Liver (tissue), 9 donors: ENCODE data around the gene DGKD. TPM values are rescaled to one million over a fixed set of nuclear protein-coding genes. Genes with fewer than 3 reads are reported as not detected.

ENCODE experiments used
- DNase-seq: peaks from one replicate; pipeline ENCODE4 v3.0.0-alpha.2; 2017; ENCODE audit warnings: low spot score
- H3K27ac ChIP-seq, 2 donors: one replicate each; pipeline ENCODE4 v1.7.0; 2013; ENCODE audit warnings: inconsistent platforms in 2 of 2, low read length in 2 of 2, control low read depth in 1 of 2, low read depth in 1 of 2, mild to moderate bottlenecking in 1 of 2
- H3K27me3 ChIP-seq, 4 donors: one replicate each; pipeline versions ENCODE4 v1.6.1 to v1.7.0; 2013; ENCODE audit warnings: low read length in 3 of 4, inconsistent platforms in 1 of 4, mild to moderate bottlenecking in 1 of 4, moderate library complexity in 1 of 4; ENCODE audit not compliant: control insufficient read depth in 4 of 4, insufficient read depth in 4 of 4
- H3K36me3 ChIP-seq, 4 donors: one replicate each; pipeline versions ENCODE4 v1.6.1 to v1.7.0; 2013; ENCODE audit warnings: low read length in 3 of 4, mild to moderate bottlenecking in 3 of 4, low read depth in 1 of 4, moderate library complexity in 1 of 4; ENCODE audit not compliant: control insufficient read depth in 4 of 4, insufficient read depth in 3 of 4
- H3K4me1 ChIP-seq, 4 donors: one replicate each; pipeline versions ENCODE4 v1.6.1 to v1.7.0; 2013; ENCODE audit warnings: low read length in 3 of 4, mild to moderate bottlenecking in 3 of 4, moderate library complexity in 1 of 4; ENCODE audit not compliant: control insufficient read depth in 4 of 4, insufficient read depth in 4 of 4
- H3K4me3 ChIP-seq, 3 donors: one replicate each; pipeline versions ENCODE4 v1.6.1 to v1.7.0; 2013; ENCODE audit warnings: low read length in 3 of 3, control low read depth in 1 of 3, low read depth in 1 of 3, mild to moderate bottlenecking in 1 of 3
- H3K9ac ChIP-seq, 2 donors: one replicate each; pipeline ENCODE4 v1.7.0; 2013; ENCODE audit warnings: low read length in 2 of 2, mild to moderate bottlenecking in 2 of 2, moderate library complexity in 2 of 2, control low read depth in 1 of 2, low read depth in 1 of 2
- H3K9me3 ChIP-seq, 4 donors: one replicate each; pipeline versions ENCODE4 v1.6.1 to v1.7.0; 2013; ENCODE audit warnings: low read length in 3 of 4; ENCODE audit not compliant: control insufficient read depth in 4 of 4
- EGR1 ChIP-seq, 2 donors: IDR thresholded peaks; 2 replicates each; pipeline ENCODE4 v1.6.1; 2016 to 2018; ENCODE audit warnings: antibody characterized with exemption in 2 of 2, low read depth in 2 of 2
- FOXA2 ChIP-seq: IDR thresholded peaks from 2 replicates; pipeline ENCODE4 v1.6.1; 2016; ENCODE audit warnings: antibody characterized with exemption
- GABPA ChIP-seq, 2 donors: IDR thresholded peaks in 1 of 2; conservative IDR thresholded peaks in 1 of 2; 2 replicates each; pipeline ENCODE4 v1.6.1; 2016; ENCODE audit warnings: antibody characterized with exemption in 2 of 2, mild to moderate bottlenecking in 1 of 2, moderate library complexity in 1 of 2
- HNF4G ChIP-seq: IDR thresholded peaks from 2 replicates; pipeline ENCODE4 v1.6.1; 2016; ENCODE audit warnings: antibody characterized with exemption
- JUND ChIP-seq, 2 donors: IDR thresholded peaks; 2 replicates each; pipeline ENCODE4 v1.6.1; 2016; ENCODE audit warnings: antibody characterized with exemption in 2 of 2
- NR2F2 ChIP-seq: IDR thresholded peaks from 2 replicates; pipeline ENCODE4 v1.6.1; 2016; ENCODE audit warnings: antibody characterized with exemption
- RAD21 ChIP-seq, 2 donors: IDR thresholded peaks; 2 replicates each; pipeline ENCODE4 v1.6.1; 2016; ENCODE audit warnings: antibody characterized with exemption in 2 of 2, mild to moderate bottlenecking in 2 of 2
- REST ChIP-seq: IDR thresholded peaks from 2 replicates; pipeline ENCODE4 v1.6.1; 2016; ENCODE audit warnings: antibody characterized with exemption, mild to moderate bottlenecking
- RXRA ChIP-seq, 2 donors: IDR thresholded peaks; 2 replicates each; pipeline ENCODE4 v1.6.1; 2017 to 2018; ENCODE audit warnings: antibody characterized with exemption in 2 of 2, mild to moderate bottlenecking in 1 of 2
- SP1 ChIP-seq: IDR thresholded peaks from 2 replicates; pipeline ENCODE4 v1.6.1; 2018; ENCODE audit warnings: antibody characterized with exemption, mild to moderate bottlenecking
- TAF1 ChIP-seq: conservative IDR thresholded peaks from 2 replicates; pipeline ENCODE4 v1.6.1; 2016; ENCODE audit warnings: antibody characterized with exemption, mild to moderate bottlenecking
- YY1 ChIP-seq: IDR thresholded peaks from 2 replicates; pipeline ENCODE4 v1.6.1; 2016; ENCODE audit warnings: antibody characterized with exemption, mild to moderate bottlenecking
- ZBTB33 ChIP-seq: IDR thresholded peaks from 2 replicates; pipeline ENCODE4 v1.6.1; 2016; ENCODE audit warnings: antibody characterized with exemption
- WGBS: extraction: QIAGEN DNeasy Blood & Tissue Kit; methylation state at CpG from one replicate; pipeline ENCODE4 v1.1.7; 2013; 5-methylcytosine and 5-hydroxymethylcytosine counted together
- polyA plus RNA-seq, 2 donors: library from polyadenylated mRNA; stranded (reverse) in 1 of 2; unstranded in 1 of 2; fragments of 200-250 nt in 1 of 2; fragments of >200 nt in 1 of 2; fragmentation: Nextera tagmentation in 1 of 2; extraction: Ambion mirVana in 1 of 2; gene quantifications; one replicate each; pipeline versions ENCODE4 v1.2.1 to v1.2.3, GENCODE V29; 2013 to 2015
- total RNA-seq, 2 donors: library from RNA; depleted of rRNA; stranded (reverse); fragments of >200 nt; gene quantifications; one replicate each; pipeline ENCODE4 v1.2.3, GENCODE V29; 2014
- TF ChIP-seq, protein P1 (sequence below): fragments of 150-350 bp; IDR thresholded peaks from 2 replicates; pipeline ENCODE4 v1.5.1; 2017; ENCODE audit warnings: improper control_type of control experiment, low read depth, low read length; ENCODE audit not compliant: missing input control
- donor health status: healthy.
- donor health status: healthy.
- donor health status: healthy.
- donor health status: healthy.
- donor health status: healthy.

Gene DGKD
- total and polyA plus RNA-seq, 4 donors: 4.8 to 16.4 (median 8.2) TPM

DNA sequence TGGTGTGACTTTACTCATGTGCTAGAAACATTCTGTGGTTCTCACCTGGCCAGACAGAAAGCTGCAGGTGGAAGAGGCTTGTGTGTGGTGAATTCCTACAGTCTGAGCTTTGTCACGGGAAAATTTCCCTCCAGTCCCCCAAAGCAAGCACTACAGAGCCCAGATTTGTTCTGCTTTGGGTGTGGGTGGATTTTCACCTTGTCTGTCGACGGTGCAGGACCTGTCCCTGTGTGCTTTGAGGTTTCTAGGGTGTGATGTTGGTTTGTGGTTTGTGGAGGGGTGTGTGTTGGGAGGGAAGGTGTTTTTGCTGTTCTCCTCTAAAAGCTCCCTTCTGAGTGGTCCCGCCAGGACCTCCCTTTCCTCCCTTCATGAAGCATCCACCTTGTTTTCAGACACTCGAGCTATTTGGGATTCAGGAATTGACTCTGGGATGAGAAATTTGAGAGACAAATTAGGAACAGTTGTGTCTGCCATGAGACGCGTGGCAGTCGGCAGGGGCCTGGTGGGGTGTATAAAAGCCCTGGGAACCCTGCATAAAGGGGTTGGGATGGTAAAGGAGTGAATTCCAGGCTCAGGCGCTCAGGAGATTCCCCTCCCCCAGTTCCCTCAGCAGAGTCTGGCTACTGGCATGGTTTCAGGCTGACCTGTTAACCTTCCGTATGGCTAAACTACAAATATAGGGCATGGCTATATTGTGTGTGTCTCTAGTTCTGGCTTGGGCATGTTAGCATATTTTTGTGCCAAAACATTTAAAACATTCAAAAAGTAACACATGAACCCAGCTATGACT is 65.5 kb downstream of the DGKD start:
- Histone ChIP-seq H3K9me3 (no peaks in the 10 kb centered on the region), H3K4me3 (no peak overlapping the region), H3K27ac (peak overlapping the region; percentile 29 to 30), H3K9ac (no peak overlapping the region), H3K36me3 (peaks cover 0 to 4% (median 0%) of the 10 kb centered on the region in 4 donors), H3K27me3 (no peaks in the 10 kb centered on the region), H3K4me1 (peaks cover 3 to 21% (median 14%) of the 10 kb centered on the region in 4 donors)
- DNase-seq: peak; percentile 14
- TF ChIP-seq NR2F2: peak; percentile 54
- no peak for TF ChIP-seq RAD21 (IDR thresholded peaks at IDR 0.05)
- peak in 1 of 2 donors; percentile 9 for TF ChIP-seq RXRA (IDR thresholded peaks at IDR 0.05)
- 77% methylated on average over 10 of the region's 10 CpGs for WGBS

DNA sequence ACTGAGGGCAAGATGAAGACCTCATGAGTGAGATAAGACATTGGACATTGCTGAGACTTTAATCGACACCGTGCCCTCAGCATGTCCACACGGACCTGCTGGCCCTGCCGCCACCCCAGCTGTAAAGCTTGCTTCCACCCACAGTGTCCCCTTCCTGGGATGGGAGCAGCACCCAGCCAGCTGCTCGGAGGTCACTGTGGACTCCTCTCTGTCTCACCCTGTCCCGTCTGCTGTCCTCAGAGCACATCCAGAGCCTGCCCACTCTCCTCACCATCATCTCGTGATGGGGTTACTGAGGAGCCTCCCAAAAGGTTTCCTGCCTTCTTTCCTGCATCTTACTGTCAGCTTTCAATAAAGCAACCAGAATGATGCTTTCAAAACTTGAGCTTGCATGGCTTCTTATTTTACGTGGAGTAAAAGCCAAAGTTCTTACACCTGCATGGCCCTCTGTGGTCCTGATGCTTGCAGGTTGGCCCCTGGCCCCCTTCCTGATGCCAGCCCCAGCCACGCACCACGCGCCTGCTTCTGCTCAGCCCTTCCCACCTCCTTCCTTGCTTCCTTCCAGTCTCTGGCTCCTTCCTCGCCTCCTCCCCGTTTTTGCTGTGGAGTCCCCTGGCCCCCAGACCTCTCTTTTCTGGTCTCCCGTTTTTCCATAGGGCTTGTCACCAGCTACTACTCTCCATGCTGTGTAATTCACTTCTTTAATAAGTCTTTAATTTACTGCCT is 67.0 kb downstream of the DGKD start:
- peaks cover 0 to 4% (median 0%) of the 10 kb centered on the region in 4 donors for H3K36me3 ChIP-seq
- no peak for TF ChIP-seq NR2F2
- TF ChIP-seq REST: no peak
- H3K9me3 ChIP-seq: no peaks in the 10 kb centered on the region
- H3K27ac ChIP-seq: no peak overlapping the region
- H3K9ac ChIP-seq: no peak overlapping the region
- whole genome bisulfite sequencing: 84% methylated on average over 14 of the region's 14 CpGs
- peak; percentile 12 for DNase-seq
- H3K27me3 ChIP-seq: no peaks in the 10 kb centered on the region
- H3K4me3 ChIP-seq: no peak overlapping the region
- peaks cover 2 to 21% (median 9%) of the 10 kb centered on the region in 4 donors for H3K4me1 ChIP-seq

- Histone ChIP-seq H3K4me1 (peaks cover 2 to 21% (median 9%) of the 10 kb centered on the region in 4 donors), H3K36me3 (peaks cover 0 to 7% (median 0%) of the 10 kb centered on the region in 4 donors), H3K27me3 (no peaks in the 10 kb centered on the region), H3K9me3 (no peaks in the 10 kb centered on the region), H3K9ac (no peak overlapping the region), H3K4me3 (no peak overlapping the region), H3K27ac (no peak overlapping the region)
- 72% methylated on average over 13 of the region's 13 CpGs for WGBS
- peak; percentile 30 for DNase-seq
- TF ChIP-seq JUND (IDR thresholded peaks at IDR 0.05): no peak
- TF ChIP-seq SP1: no peak
- TF ChIP-seq EGR1 (IDR thresholded peaks at IDR 0.05; ENCODE audit: low read depth in 2 of 2): no peak
- TF ChIP-seq FOXA2: no peak
- no peak for TF ChIP-seq TAF1
- no peak for TF ChIP-seq REST
- TF ChIP-seq ZBTB33: no peak
- TF ChIP-seq, protein P1, sequence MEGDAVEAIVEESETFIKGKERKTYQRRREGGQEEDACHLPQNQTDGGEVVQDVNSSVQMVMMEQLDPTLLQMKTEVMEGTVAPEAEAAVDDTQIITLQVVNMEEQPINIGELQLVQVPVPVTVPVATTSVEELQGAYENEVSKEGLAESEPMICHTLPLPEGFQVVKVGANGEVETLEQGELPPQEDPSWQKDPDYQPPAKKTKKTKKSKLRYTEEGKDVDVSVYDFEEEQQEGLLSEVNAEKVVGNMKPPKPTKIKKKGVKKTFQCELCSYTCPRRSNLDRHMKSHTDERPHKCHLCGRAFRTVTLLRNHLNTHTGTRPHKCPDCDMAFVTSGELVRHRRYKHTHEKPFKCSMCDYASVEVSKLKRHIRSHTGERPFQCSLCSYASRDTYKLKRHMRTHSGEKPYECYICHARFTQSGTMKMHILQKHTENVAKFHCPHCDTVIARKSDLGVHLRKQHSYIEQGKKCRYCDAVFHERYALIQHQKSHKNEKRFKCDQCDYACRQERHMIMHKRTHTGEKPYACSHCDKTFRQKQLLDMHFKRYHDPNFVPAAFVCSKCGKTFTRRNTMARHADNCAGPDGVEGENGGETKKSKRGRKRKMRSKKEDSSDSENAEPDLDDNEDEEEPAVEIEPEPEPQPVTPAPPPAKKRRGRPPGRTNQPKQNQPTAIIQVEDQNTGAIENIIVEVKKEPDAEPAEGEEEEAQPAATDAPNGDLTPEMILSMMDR: no peak
- TF ChIP-seq YY1: no peak
- TF ChIP-seq HNF4G: no peak
- no peak for TF ChIP-seq GABPA (IDR thresholded peaks at IDR 0.05 in 1 of 2, conservative IDR thresholded peaks at IDR 0.05 in 1 of 2)
Observed at GRCh38 chr2:233422050-233422639, 67.9 kb downstream of the DGKD start.
